BE2C (cell line): Measurements from ENCODE around the gene GFM1.

Source experiments
- DNase-seq: peaks from one replicate; pipeline ENCODE4 v3.0.0-alpha.2; 2020
- H3K27me3 ChIP-seq: fragments of 250-450 bp; sonication (Bioruptor Pico); 2 replicates; pipeline ENCODE4 v1.5.1; 2020; ENCODE audit warnings: mild to moderate bottlenecking
- H3K36me3 ChIP-seq: fragments of 250-450 bp; sonication (Bioruptor Pico); 2 replicates; pipeline ENCODE4 v1.5.1; 2020; ENCODE audit warnings: mild to moderate bottlenecking
- H3K4me1 ChIP-seq: fragments of 250-450 bp; sonication (Bioruptor Pico); 2 replicates; pipeline ENCODE4 v1.5.1; 2020
- H3K4me3 ChIP-seq: 2 replicates; pipeline ENCODE4 v1.5.1; 2011; ENCODE audit warnings: low read depth, low read length
- H3K9me3 ChIP-seq: fragments of 250-450 bp; sonication (Bioruptor Pico); 2 replicates; pipeline ENCODE4 v1.5.1; 2020
- CTCF ChIP-seq: IDR thresholded peaks from 2 replicates; pipeline ENCODE4 v1.5.1; 2012; ENCODE audit warnings: mild to moderate bottlenecking, low read depth, low read length

Gene GFM1

GRCh38 chr3:158727206-158728060, 83.1 kb downstream of the GFM1 start:
- Histone ChIP-seq H3K9me3 (no peaks in the 10 kb centered on the region), H3K4me3 (peak overlapping the region; percentile 10; the same call in 1 of the 2 replicates), H3K27me3 (no peaks in the 10 kb centered on the region), H3K4me1 (peaks cover 3% of the 10 kb centered on the region; the same call in 1 of the 2 replicates), H3K36me3 (no peaks in the 10 kb centered on the region)
- DNase-seq, result peak; percentile 47
- peak; percentile 87 for TF ChIP-seq CTCF

- no peak for TF ChIP-seq CTCF
- H3K4me1 ChIP-seq, result peaks cover 2% of the 10 kb centered on the region; the same call in 1 of the 2 replicates
- H3K9me3 ChIP-seq, result no peaks in the 10 kb centered on the region
- peak overlapping the region; percentile 10; the same call in 1 of the 2 replicates for H3K4me3 ChIP-seq
- no peaks in the 10 kb centered on the region for H3K36me3 ChIP-seq
- no peak for DNase-seq
- no peaks in the 10 kb centered on the region for H3K27me3 ChIP-seq
Measured at GRCh38 chr3:158728061-158728377, 83.7 kb downstream of the GFM1 start.

- no peak for DNase-seq
- Histone ChIP-seq H3K27me3 (no peaks in the 10 kb centered on the region), H3K4me1 (no peaks in the 10 kb centered on the region)
Measured at GRCh38 chr3:158728851-158729250, 84.5 kb downstream of the GFM1 start.

GRCh38 chr3:158731486-158731885, 87.2 kb downstream of the GFM1 start:
- Histone ChIP-seq H3K9me3 (no peaks in the 10 kb centered on the region), H3K36me3 (no peaks in the 10 kb centered on the region), H3K27me3 (no peaks in the 10 kb centered on the region), H3K4me3 (peak overlapping the region; percentile 59), H3K4me1 (no peaks in the 10 kb centered on the region)
- no peak for TF ChIP-seq CTCF
- DNase-seq, result no peak

More at GRCh38 chr3:158728851-158729250, 84.5 kb downstream of the GFM1 start:
- Histone ChIP-seq H3K9me3 (no peaks in the 10 kb centered on the region), H3K4me3 (no peak overlapping the region), H3K36me3 (no peaks in the 10 kb centered on the region)
- no peak for TF ChIP-seq CTCF

- no peaks in the 10 kb centered on the region for H3K27me3 ChIP-seq
- no peaks in the 10 kb centered on the region for H3K9me3 ChIP-seq
- H3K4me3 ChIP-seq, result peak within 1 kb of the TSS; percentile 59
- no peak for TF ChIP-seq CTCF
- peak; percentile 64 for DNase-seq
- H3K36me3 ChIP-seq, result no peaks in the 10 kb centered on the region
- H3K4me1 ChIP-seq, result no peaks in the 10 kb centered on the region
Measured at GRCh38 chr3:158731938-158732855, 87.9 kb downstream of the GFM1 start, which contains the start of gene RARRES1. RARRES1 (minus strand) TSS chr3:158732457; CDS start chr3:158732415, 42 bp downstream.

- H3K27me3 ChIP-seq, result no peaks in the 10 kb centered on the region
- H3K36me3 ChIP-seq, result no peaks in the 10 kb centered on the region
- H3K4me1 ChIP-seq, result no peaks in the 10 kb centered on the region
- H3K4me3 ChIP-seq, result peak overlapping the region; percentile 59
- TF ChIP-seq CTCF, result no peak
- H3K9me3 ChIP-seq, result no peaks in the 10 kb centered on the region
- DNase-seq, result no peak
Measured at GRCh38 chr3:158732856-158733200, 88.5 kb downstream of the GFM1 start.
